Choroid plexus epithelial cell (primary cell): ENCODE measurements around the gene MAIP1.

Source experiments
- DNase-seq: peaks from one replicate; pipeline ENCODE4 v3.0.0-alpha.2; 2010; ENCODE audit warnings: low read depth
- H3K4me3 ChIP-seq: 2 replicates; pipeline ENCODE4 v1.5.1; 2011; ENCODE audit warnings: low read depth, mild to moderate bottlenecking, control low read depth, low read length, moderate library complexity
- CTCF ChIP-seq: conservative IDR thresholded peaks from 2 replicates; pipeline ENCODE4 v1.5.1; 2011; ENCODE audit warnings: low read depth, mild to moderate bottlenecking, control low read depth, inconsistent platforms, low read length, moderate library complexity

The MAIP1 gene

GRCh38 chr2:199966405-199966804 is 11.0 kb downstream of the MAIP1 start:
- no peak for TF ChIP-seq CTCF
- no peak overlapping the region for H3K4me3 ChIP-seq
- no peak for DNase-seq

- TF ChIP-seq CTCF = no peak
- no peak for DNase-seq
- no peak overlapping the region for H3K4me3 ChIP-seq
Measured at GRCh38 chr2:199966976-199967375, 11.6 kb downstream of the MAIP1 start.

- DNase-seq = no peak
- no peak for TF ChIP-seq CTCF
- no peak overlapping the region for H3K4me3 ChIP-seq
Measured at GRCh38 chr2:199968126-199968525, 12.7 kb downstream of the MAIP1 start.

- DNase-seq = no peak
- TF ChIP-seq CTCF = no peak
Measured at GRCh38 chr2:199972088-199972626, 16.8 kb downstream of the MAIP1 start.

GRCh38 chr2:199973703-199974102 is 18.3 kb downstream of the MAIP1 start:
- peak; percentile 80 for DNase-seq
- no peak overlapping the region for H3K4me3 ChIP-seq
- TF ChIP-seq CTCF = peak; percentile 62

More at GRCh38 chr2:199972088-199972626, 16.8 kb downstream of the MAIP1 start:
- no peak overlapping the region for H3K4me3 ChIP-seq

- peak; percentile 66 for DNase-seq
- no peak overlapping the region for H3K4me3 ChIP-seq
- TF ChIP-seq CTCF = no peak
Measured at GRCh38 chr2:199975273-199975895, 20.0 kb downstream of the MAIP1 start.

GRCh38 chr2:199977984-199978415 is 22.6 kb downstream of the MAIP1 start:
- no peak overlapping the region for H3K4me3 ChIP-seq
- DNase-seq = peak; percentile 81
- TF ChIP-seq CTCF = peak; percentile 6
